ENCODE data around the gene IFTAP. TPM values are rescaled to one million over a fixed set of nuclear protein-coding genes. Genes with fewer than 3 reads are reported as not detected.

Gene IFTAP
- total RNA-seq, 1 donor from 2014 or later = 31.2 TPM

DNA sequence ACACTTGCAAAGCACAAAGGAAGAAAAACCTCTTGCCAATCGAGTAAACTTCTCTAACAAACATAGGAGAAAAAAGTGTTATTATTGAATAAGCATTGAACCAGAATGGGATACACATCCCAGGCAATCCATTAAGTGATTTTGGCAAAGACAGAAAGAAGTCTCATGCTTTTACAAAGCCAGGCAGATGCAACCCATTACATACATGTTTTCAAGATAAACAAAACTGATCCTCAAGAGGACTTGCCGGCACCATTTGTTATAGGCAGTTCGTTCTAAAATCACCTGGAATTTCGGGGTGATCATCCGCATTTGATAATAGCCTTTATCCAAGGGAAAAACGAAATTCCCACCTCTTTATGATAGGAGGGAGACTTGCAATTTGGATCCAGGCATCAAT is 101.3 kb downstream of the IFTAP start:
- no peak overlapping the region for H3K4me3 Mint-ChIP-seq (ENCODE audit: unreplicated experiment)
- H3K9me3 Mint-ChIP-seq (ENCODE audit: unreplicated experiment) = no peaks in the 10 kb centered on the region
- H3K36me3 Mint-ChIP-seq (ENCODE audit: unreplicated experiment) = no peaks in the 10 kb centered on the region
- no peak overlapping the region for H3K27ac Mint-ChIP-seq (ENCODE audit: unreplicated experiment)
- TF ChIP-seq, protein P1, sequence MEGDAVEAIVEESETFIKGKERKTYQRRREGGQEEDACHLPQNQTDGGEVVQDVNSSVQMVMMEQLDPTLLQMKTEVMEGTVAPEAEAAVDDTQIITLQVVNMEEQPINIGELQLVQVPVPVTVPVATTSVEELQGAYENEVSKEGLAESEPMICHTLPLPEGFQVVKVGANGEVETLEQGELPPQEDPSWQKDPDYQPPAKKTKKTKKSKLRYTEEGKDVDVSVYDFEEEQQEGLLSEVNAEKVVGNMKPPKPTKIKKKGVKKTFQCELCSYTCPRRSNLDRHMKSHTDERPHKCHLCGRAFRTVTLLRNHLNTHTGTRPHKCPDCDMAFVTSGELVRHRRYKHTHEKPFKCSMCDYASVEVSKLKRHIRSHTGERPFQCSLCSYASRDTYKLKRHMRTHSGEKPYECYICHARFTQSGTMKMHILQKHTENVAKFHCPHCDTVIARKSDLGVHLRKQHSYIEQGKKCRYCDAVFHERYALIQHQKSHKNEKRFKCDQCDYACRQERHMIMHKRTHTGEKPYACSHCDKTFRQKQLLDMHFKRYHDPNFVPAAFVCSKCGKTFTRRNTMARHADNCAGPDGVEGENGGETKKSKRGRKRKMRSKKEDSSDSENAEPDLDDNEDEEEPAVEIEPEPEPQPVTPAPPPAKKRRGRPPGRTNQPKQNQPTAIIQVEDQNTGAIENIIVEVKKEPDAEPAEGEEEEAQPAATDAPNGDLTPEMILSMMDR (IDR thresholded peaks at IDR 0.05; ENCODE audit: partially characterized antibody, unreplicated experiment) = no peak
- DNase-seq = no peak
- no peaks in the 10 kb centered on the region for H3K27me3 Mint-ChIP-seq (ENCODE audit: unreplicated experiment)
- H3K4me1 Mint-ChIP-seq (ENCODE audit: low read depth, unreplicated experiment) = peaks cover 6% of the 10 kb centered on the region

DNA sequence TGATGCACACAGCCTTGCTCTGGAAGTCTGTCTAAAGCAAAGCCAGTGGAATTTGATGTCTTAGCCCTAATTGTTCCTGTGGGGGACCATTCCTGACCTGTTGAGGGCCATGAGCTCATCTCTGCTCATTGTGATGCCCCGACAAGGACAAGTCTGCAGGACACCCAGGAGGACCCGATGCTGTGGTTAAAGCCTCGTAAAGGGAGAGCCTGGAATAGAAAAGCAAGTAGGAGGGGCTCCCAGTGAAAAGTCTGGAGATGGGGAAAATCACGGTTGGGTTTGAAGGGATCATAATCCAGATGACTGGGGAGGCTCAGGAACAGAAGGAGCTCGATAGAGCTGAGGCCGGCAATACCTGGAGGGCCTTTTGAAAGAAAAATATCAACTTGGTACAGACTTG is 102.2 kb downstream of the IFTAP start:
- H3K4me3 Mint-ChIP-seq (ENCODE audit: unreplicated experiment) = no peak overlapping the region
- TF ChIP-seq, protein P1 (IDR thresholded peaks at IDR 0.05; ENCODE audit: partially characterized antibody, unreplicated experiment) = no peak
- H3K27me3 Mint-ChIP-seq (ENCODE audit: unreplicated experiment) = no peaks in the 10 kb centered on the region
- no peaks in the 10 kb centered on the region for H3K36me3 Mint-ChIP-seq (ENCODE audit: unreplicated experiment)
- H3K4me1 Mint-ChIP-seq (ENCODE audit: low read depth, unreplicated experiment) = peaks cover 6% of the 10 kb centered on the region
- no peak overlapping the region for H3K27ac Mint-ChIP-seq (ENCODE audit: unreplicated experiment)
- DNase-seq = no peak
- no peaks in the 10 kb centered on the region for H3K9me3 Mint-ChIP-seq (ENCODE audit: unreplicated experiment)

DNA sequence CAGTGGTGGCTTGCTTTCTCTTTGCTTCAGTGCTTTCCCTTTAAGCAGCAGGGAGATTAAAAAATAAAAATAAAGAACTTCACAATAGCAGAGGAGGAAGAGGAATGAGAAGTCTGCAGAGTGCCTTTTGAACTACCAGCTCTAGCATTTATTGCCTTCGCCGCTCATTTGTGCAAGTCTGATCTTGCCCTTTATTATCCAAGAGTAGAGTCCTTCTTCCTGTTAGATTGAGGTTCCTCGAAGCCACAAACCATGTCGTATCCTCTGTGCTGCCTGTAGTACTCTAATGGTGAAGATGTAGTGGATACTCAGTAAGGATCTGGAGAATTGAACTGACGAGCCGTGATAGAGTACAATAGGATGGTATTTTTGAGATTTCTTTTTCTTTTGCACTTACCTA is 105.0 kb downstream of the IFTAP start:
- Mint-ChIP-seq H3K36me3 (ENCODE audit: unreplicated experiment) (no peaks in the 10 kb centered on the region), H3K27me3 (ENCODE audit: unreplicated experiment) (no peaks in the 10 kb centered on the region), H3K9me3 (ENCODE audit: unreplicated experiment) (peaks cover 1% of the 10 kb centered on the region), H3K27ac (ENCODE audit: unreplicated experiment) (no peak overlapping the region), H3K4me3 (ENCODE audit: unreplicated experiment) (no peak overlapping the region), H3K4me1 (ENCODE audit: low read depth, unreplicated experiment) (peaks cover 8% of the 10 kb centered on the region)
- TF ChIP-seq, protein P1 (IDR thresholded peaks at IDR 0.05; ENCODE audit: partially characterized antibody, unreplicated experiment) = no peak
- DNase-seq = no peak

DNA sequence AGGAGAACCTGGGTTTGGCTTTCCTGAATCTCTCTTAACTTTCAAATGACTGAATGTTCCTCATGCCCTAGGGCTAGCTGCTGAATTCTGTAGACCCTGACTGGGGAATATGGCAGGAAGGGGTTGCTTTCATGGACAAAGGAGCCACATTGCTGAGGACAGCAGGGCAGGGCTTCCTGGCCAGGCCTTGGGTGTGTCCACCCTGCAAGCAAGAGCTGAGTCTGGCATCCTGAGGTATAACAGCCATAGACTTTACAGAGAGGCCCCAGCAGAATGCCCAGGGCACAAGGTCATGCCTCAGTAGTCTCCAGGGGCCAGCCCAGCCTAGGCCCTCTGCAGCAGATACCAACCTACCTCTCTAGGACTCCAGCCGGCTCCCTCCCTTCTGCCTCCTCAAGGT is 105.9 kb downstream of the IFTAP start:
- peaks cover 1% of the 10 kb centered on the region for H3K9me3 Mint-ChIP-seq (ENCODE audit: unreplicated experiment)

DNA sequence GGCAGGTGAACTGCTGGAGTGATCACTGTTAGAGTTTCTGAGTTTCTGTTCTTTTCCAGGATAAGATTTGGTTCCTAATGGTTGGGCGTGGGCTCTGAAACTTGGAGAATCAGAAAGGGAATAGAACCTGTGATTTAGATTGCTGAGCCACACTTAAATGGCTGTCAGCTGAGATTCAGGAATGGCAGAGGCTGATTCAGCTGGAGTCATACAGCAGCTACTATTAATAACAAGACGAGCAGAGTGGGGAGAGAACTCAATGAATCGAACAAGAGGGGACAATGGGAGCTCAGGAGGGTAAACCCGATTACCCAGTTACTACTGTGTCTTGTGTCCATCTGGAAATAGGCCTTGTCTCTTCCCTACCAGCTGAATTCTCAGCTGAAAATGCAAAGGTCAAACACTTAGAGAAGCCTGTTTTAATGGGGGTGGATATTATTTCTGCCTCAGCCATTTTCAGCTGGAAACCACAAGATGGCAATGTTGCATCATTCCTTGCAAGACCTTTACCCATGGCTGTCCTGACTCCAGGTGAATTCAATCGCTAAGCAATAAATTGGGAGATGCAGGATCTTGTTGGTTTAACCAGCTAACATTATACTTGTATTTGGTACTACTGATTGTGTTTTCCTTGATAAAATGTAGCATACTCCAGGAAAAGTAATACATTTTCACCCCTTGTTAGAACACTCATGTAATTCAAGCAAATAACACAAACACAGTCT is 108.2 kb downstream of the IFTAP start:
- H3K4me1 Mint-ChIP-seq (ENCODE audit: low read depth, unreplicated experiment) = peaks cover 6% of the 10 kb centered on the region
- no peaks in the 10 kb centered on the region for H3K27me3 Mint-ChIP-seq (ENCODE audit: unreplicated experiment)
- no peaks in the 10 kb centered on the region for H3K36me3 Mint-ChIP-seq (ENCODE audit: unreplicated experiment)
- peaks cover 1% of the 10 kb centered on the region for H3K9me3 Mint-ChIP-seq (ENCODE audit: unreplicated experiment)
- DNase-seq = no peak
- H3K4me3 Mint-ChIP-seq (ENCODE audit: unreplicated experiment) = no peak overlapping the region
- H3K27ac Mint-ChIP-seq (ENCODE audit: unreplicated experiment) = no peak overlapping the region
- TF ChIP-seq, protein P1 (IDR thresholded peaks at IDR 0.05; ENCODE audit: partially characterized antibody, unreplicated experiment) = peak; percentile 47

More for the DNA sequence above, 105.9 kb downstream of the IFTAP start:
- no peaks in the 10 kb centered on the region for H3K27me3 Mint-ChIP-seq (ENCODE audit: unreplicated experiment)
- TF ChIP-seq, protein P1 (IDR thresholded peaks at IDR 0.05; ENCODE audit: partially characterized antibody, unreplicated experiment) = no peak
- no peak for DNase-seq
- H3K27ac Mint-ChIP-seq (ENCODE audit: unreplicated experiment) = no peak overlapping the region
- H3K4me3 Mint-ChIP-seq (ENCODE audit: unreplicated experiment) = no peak overlapping the region
- peaks cover 8% of the 10 kb centered on the region for H3K4me1 Mint-ChIP-seq (ENCODE audit: low read depth, unreplicated experiment)
- no peaks in the 10 kb centered on the region for H3K36me3 Mint-ChIP-seq (ENCODE audit: unreplicated experiment)

All from glutamatergic neuron (in vitro differentiated cells).